GM12864 (cell line): ENCODE measurements around the gene LMO2.

ENCODE experiments used
- DNase-seq: peaks from one replicate; pipeline ENCODE4 v3.0.0-alpha.2; 2011; ENCODE audit warnings: low read depth
- H3K4me3 ChIP-seq: 2 replicates; pipeline ENCODE4 v1.5.1; 2011; ENCODE audit warnings: mild to moderate bottlenecking, low read depth, low read length, control low read depth
- CTCF ChIP-seq: IDR thresholded peaks from 2 replicates; pipeline ENCODE4 v1.5.1; 2011; ENCODE audit warnings: low read depth, mild to moderate bottlenecking, moderate library complexity, low read length, control low read depth, inconsistent platforms; ENCODE audit errors: missing control alignments

LMO2 gene

DNA sequence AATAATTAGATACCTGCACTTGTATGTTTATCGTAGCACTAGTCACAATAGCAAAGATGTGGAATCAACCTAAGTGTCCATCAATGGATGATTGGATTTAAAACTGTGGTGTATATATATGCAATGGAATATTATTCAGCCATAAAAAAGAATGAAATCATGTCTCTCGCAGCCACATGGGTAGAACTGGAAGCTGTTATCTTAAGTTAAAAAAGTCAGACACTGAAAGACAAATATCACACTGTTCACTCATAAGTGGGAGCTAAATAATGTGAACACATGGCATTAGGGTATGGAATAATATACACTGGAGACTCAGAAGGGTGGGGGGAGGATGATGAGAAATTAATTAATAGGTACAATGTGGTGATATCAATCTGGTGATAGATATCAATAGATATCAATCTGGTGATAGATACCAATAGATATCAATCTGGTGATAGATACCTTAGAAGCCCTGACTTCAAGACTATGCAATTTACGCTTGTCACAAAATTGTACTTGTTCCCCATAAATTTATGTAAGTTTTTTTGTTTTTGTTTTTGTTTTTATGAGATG, 2.0 kb downstream of the LMO2 start:
- no peak for DNase-seq
- H3K4me3 ChIP-seq = no peak overlapping the region
- TF ChIP-seq CTCF = no peak

GRCh38 chr11:33889296-33889695, 2.6 kb downstream of the LMO2 start:
- no peak for DNase-seq
- TF ChIP-seq CTCF = no peak
- H3K4me3 ChIP-seq = no peak overlapping the region

- TF ChIP-seq CTCF = no peak
- H3K4me3 ChIP-seq = no peak overlapping the region
- DNase-seq = no peak
Observed at GRCh38 chr11:33887886-33888285, 4.0 kb downstream of the LMO2 start.

- TF ChIP-seq CTCF = no peak
- no peak for DNase-seq
- H3K4me3 ChIP-seq = no peak overlapping the region
Observed at GRCh38 chr11:33885338-33886005, 6.4 kb downstream of the LMO2 start.

- no peak for TF ChIP-seq CTCF
- H3K4me3 ChIP-seq = no peak overlapping the region
- DNase-seq = no peak
Observed at GRCh38 chr11:33884601-33885000, 7.3 kb downstream of the LMO2 start.

DNA sequence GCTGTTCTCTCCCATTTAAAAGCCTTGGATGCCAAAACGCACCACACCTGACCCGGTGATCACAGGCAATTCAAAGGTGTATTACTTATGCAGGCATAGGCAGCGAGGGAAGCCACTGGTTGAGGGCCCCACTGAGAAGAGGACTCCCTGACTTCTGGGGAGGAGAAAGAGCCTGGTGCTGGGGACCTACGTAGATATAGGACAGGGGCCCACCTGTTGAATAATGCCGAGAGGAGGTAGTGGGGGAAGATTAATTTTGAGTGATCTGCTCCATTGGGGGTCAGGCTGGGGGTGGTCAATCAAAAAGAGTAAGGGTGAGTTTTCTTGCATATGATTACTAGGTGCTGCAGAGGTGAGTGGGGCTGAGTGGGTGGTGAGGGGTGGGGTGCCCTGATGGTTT, 7.8 kb downstream of the LMO2 start:
- H3K4me3 ChIP-seq = no peak overlapping the region
- no peak for DNase-seq

More for the DNA sequence above, 7.8 kb downstream of the LMO2 start:
- TF ChIP-seq CTCF = no peak
